Lung microvascular endothelial cell (primary cell): ENCODE results near the gene KLF17. TPM values are rescaled to one million over a fixed set of nuclear protein-coding genes. Genes with fewer than 3 reads are reported as not detected.
"Not testable (repeated sequence)": the region's sequence is repeated elsewhere in the genome, so short reads cannot be mapped to it uniquely, and the experiment has no call there.

ENCODE experiments used
- DNase-seq, 2 donors: peaks; one replicate each; pipeline versions ENCODE4 v3.0.0 to v3.0.0-alpha.2; 2010; ENCODE audit warnings: low read depth in 2 of 2
- total RNA-seq: library from RNA; depleted of rRNA; stranded (reverse); fragments of >200 nt; gene quantifications from 2 replicates; pipeline ENCODE4 v1.2.1, GENCODE V29; 2014

Gene KLF17
- total RNA-seq, 1 donor from 2014 or later: not detected

GRCh38 chr1:44108971-44109370, 9.7 kb upstream of the KLF17 start:
- DNase-seq: no peak

- no peak for DNase-seq
Measured at GRCh38 chr1:44110916-44111315, 7.7 kb upstream of the KLF17 start.

- DNase-seq: no peak
Measured at GRCh38 chr1:44111861-44112260, 6.8 kb upstream of the KLF17 start.

- DNase-seq: no peak
Measured at GRCh38 chr1:44112486-44112885, 6.1 kb upstream of the KLF17 start.

- no peak for DNase-seq
Measured at GRCh38 chr1:44113095-44113609, 5.5 kb upstream of the KLF17 start.

- no peak for DNase-seq
Measured at GRCh38 chr1:44114098-44114497, 4.5 kb upstream of the KLF17 start.

- not testable (repeated sequence) for DNase-seq
Measured at GRCh38 chr1:44117272-44117671, 1.3 kb upstream of the KLF17 start.

GRCh38 chr1:44119525-44119924, 904 bp downstream of the KLF17 start:
- no peak for DNase-seq

GRCh38 chr1:44120398-44120949, 1.9 kb downstream of the KLF17 start:
- no peak for DNase-seq

- no peak for DNase-seq
Measured at GRCh38 chr1:44129616-44130500, 11.2 kb downstream of the KLF17 start.

GRCh38 chr1:44131411-44131810, 12.8 kb downstream of the KLF17 start:
- no peak for DNase-seq

GRCh38 chr1:44134071-44134920, 15.7 kb downstream of the KLF17 start:
- DNase-seq: no peak

- DNase-seq: no peak
Measured at GRCh38 chr1:44135886-44136285, 17.3 kb downstream of the KLF17 start.

- no peak for DNase-seq
Measured at GRCh38 chr1:44138239-44138638, 19.6 kb downstream of the KLF17 start.

GRCh38 chr1:44139565-44139964, 20.9 kb downstream of the KLF17 start:
- DNase-seq: not testable (repeated sequence)

GRCh38 chr1:44141531-44141930, 22.9 kb downstream of the KLF17 start, which contains the start of gene KLF18:
Gene KLF18 (minus strand): TSS chr1:44141631. CDS start chr1:44141631, 0 bp downstream.
- DNase-seq: no peak

- no peak for DNase-seq
Measured at GRCh38 chr1:44144962-44145756, 26.5 kb downstream of the KLF17 start.

GRCh38 chr1:44146536-44147361, 28.1 kb downstream of the KLF17 start:
- DNase-seq: no peak

GRCh38 chr1:44147582-44147981, 29.0 kb downstream of the KLF17 start:
- DNase-seq: no peak

- DNase-seq: no peak
Measured at GRCh38 chr1:44151332-44151731, 32.7 kb downstream of the KLF17 start.
